ENCODE results near the gene THAP11. TPM values are rescaled to one million over a fixed set of nuclear protein-coding genes. Genes with fewer than 3 reads are reported as not detected.

THAP11 gene
- total and polyA plus RNA-seq, 2 of the 13 experiments (the other 11 are each of a cell fraction or from before 2014, with no cell fraction given), result 44.2 to 53.4 TPM

DNA sequence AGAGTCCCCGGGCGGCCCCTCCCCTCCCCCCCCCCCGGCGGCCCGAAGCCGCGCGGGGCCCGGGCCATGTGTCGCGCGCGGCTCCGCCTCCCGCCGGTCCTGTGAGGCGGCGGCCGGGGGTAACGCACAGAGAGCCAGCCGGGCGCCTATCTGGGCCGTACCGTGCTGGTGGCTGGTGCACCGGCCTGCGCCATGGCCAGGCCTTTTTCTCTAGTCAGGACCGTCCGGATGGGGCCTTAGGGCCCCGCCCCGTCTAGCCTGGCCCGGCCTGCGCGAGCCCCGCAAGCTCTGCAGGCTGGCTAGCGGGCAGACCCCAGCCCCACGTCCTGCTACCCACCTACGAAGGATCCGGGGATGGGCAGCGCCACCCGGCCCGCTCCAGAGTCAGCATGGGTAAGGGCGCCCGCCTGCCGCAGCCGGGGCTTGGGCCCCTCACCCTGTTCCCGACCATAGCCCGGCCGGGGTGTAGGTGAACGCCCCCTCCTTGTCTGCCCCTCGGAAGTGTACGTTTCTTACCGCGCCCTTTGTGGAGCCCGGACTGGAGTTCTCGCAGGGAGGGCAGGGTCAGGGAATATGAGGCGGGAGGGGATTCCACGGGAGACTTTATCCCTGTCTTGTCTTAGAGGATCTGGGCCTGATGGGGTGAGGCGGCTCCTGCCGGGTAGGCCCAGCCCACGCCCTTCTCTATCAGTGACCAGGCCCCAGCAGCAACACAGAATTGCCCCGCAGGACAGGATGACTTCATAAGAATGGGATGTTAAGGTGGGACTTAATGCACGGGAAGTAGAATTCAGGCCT is 5.1 kb downstream of the THAP11 start, which contains the start of gene CENPT (continued):
- TF ChIP-seq, protein P1, sequence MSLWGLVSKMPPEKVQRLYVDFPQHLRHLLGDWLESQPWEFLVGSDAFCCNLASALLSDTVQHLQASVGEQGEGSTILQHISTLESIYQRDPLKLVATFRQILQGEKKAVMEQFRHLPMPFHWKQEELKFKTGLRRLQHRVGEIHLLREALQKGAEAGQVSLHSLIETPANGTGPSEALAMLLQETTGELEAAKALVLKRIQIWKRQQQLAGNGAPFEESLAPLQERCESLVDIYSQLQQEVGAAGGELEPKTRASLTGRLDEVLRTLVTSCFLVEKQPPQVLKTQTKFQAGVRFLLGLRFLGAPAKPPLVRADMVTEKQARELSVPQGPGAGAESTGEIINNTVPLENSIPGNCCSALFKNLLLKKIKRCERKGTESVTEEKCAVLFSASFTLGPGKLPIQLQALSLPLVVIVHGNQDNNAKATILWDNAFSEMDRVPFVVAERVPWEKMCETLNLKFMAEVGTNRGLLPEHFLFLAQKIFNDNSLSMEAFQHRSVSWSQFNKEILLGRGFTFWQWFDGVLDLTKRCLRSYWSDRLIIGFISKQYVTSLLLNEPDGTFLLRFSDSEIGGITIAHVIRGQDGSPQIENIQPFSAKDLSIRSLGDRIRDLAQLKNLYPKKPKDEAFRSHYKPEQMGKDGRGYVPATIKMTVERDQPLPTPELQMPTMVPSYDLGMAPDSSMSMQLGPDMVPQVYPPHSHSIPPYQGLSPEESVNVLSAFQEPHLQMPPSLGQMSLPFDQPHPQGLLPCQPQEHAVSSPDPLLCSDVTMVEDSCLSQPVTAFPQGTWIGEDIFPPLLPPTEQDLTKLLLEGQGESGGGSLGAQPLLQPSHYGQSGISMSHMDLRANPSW (CRISPR knock-in tag; IDR thresholded peaks at IDR 0.05; ENCODE audit: borderline replicate concordance), result no peak
- peak; percentile 80 for TF ChIP-seq ZFX (CRISPR knock-in tag; IDR thresholded peaks at IDR 0.05; ENCODE audit: low read depth)
- TF ChIP-seq ZSCAN29 (CRISPR knock-in tag; conservative IDR thresholded peaks at IDR 0.05), result no peak
- TF ChIP-seq KMT2B (CRISPR knock-in tag; IDR thresholded peaks at IDR 0.05), result no peak
- no peak for TF ChIP-seq SP5 (CRISPR knock-in tag; IDR thresholded peaks at IDR 0.05; ENCODE audit: borderline replicate concordance, low read depth)
- TF ChIP-seq GATAD2A (CRISPR knock-in tag; IDR thresholded peaks at IDR 0.05), result no peak
- no peak for TF ChIP-seq RCOR2 (CRISPR knock-in tag; IDR thresholded peaks at IDR 0.05)
- no peak for TF ChIP-seq U2AF1 (optimal IDR thresholded peaks at IDR 0.05; ENCODE audit: low read depth, low read length)
- TF ChIP-seq, protein P2, sequence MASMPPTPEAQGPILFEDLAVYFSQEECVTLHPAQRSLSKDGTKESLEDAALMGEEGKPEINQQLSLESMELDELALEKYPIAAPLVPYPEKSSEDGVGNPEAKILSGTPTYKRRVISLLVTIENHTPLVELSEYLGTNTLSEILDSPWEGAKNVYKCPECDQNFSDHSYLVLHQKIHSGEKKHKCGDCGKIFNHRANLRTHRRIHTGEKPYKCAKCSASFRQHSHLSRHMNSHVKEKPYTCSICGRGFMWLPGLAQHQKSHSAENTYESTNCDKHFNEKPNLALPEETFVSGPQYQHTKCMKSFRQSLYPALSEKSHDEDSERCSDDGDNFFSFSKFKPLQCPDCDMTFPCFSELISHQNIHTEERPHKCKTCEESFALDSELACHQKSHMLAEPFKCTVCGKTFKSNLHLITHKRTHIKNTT (CRISPR knock-in tag; IDR thresholded peaks at IDR 0.05), result no peak; the same call in 1 of the 2 replicates
- TF ChIP-seq, protein P3, sequence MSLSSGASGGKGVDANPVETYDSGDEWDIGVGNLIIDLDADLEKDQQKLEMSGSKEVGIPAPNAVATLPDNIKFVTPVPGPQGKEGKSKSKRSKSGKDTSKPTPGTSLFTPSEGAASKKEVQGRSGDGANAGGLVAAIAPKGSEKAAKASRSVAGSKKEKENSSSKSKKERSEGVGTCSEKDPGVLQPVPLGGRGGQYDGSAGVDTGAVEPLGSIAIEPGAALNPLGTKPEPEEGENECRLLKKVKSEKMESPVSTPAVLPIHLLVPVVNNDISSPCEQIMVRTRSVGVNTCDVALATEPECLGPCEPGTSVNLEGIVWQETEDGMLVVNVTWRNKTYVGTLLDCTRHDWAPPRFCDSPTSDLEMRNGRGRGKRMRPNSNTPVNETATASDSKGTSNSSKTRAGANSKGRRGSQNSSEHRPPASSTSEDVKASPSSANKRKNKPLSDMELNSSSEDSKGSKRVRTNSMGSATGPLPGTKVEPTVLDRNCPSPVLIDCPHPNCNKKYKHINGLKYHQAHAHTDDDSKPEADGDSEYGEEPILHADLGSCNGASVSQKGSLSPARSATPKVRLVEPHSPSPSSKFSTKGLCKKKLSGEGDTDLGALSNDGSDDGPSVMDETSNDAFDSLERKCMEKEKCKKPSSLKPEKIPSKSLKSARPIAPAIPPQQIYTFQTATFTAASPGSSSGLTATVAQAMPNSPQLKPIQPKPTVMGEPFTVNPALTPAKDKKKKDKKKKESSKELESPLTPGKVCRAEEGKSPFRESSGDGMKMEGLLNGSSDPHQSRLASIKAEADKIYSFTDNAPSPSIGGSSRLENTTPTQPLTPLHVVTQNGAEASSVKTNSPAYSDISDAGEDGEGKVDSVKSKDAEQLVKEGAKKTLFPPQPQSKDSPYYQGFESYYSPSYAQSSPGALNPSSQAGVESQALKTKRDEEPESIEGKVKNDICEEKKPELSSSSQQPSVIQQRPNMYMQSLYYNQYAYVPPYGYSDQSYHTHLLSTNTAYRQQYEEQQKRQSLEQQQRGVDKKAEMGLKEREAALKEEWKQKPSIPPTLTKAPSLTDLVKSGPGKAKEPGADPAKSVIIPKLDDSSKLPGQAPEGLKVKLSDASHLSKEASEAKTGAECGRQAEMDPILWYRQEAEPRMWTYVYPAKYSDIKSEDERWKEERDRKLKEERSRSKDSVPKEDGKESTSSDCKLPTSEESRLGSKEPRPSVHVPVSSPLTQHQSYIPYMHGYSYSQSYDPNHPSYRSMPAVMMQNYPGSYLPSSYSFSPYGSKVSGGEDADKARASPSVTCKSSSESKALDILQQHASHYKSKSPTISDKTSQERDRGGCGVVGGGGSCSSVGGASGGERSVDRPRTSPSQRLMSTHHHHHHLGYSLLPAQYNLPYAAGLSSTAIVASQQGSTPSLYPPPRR (CRISPR knock-in tag; IDR thresholded peaks at IDR 0.05; ENCODE audit: borderline replicate concordance), result no peak
- TF ChIP-seq, protein P4, sequence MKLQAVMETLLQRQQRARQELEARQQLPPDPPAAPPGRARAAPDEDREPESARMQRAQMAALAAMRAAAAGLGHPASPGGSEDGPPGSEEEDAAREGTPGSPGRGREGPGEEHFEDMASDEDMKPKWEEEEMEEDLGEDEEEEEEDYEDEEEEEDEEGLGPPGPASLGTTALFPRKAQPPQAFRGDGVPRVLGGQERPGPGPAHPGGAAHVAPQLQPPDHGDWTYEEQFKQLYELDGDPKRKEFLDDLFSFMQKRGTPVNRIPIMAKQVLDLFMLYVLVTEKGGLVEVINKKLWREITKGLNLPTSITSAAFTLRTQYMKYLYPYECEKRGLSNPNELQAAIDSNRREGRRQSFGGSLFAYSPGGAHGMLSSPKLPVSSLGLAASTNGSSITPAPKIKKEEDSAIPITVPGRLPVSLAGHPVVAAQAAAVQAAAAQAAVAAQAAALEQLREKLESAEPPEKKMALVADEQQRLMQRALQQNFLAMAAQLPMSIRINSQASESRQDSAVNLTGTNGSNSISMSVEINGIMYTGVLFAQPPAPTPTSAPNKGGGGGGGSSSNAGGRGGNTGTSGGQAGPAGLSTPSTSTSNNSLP (IDR thresholded peaks at IDR 0.05; ENCODE audit: low read depth, low read length), result no peak
- no peak for TF ChIP-seq ZNF30 (CRISPR knock-in tag; IDR thresholded peaks at IDR 0.05)
- TF ChIP-seq, protein P5, sequence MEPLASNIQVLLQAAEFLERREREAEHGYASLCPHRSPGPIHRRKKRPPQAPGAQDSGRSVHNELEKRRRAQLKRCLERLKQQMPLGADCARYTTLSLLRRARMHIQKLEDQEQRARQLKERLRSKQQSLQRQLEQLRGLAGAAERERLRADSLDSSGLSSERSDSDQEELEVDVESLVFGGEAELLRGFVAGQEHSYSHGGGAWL (CRISPR knock-in tag; IDR thresholded peaks at IDR 0.05), result peak; percentile 29; the same call in 1 of the 2 replicates
- TF ChIP-seq ZNF296 (CRISPR knock-in tag; conservative IDR thresholded peaks at IDR 0.05), result 0 out of 2 replicates have a peak, but pooled peaks have one; percentile 49
- TF ChIP-seq SOX13 (IDR thresholded peaks at IDR 0.05), result no peak
- TF ChIP-seq SOX13 (CRISPR knock-in tag; conservative IDR thresholded peaks at IDR 0.05 in 1 of 2, IDR thresholded peaks at IDR 0.05 in 1 of 2), result no peak
- TF ChIP-seq TBX2 (CRISPR knock-in tag; IDR thresholded peaks at IDR 0.05; ENCODE audit: borderline replicate concordance), result no peak
- no peak for TF ChIP-seq ZNF501 (CRISPR knock-in tag; IDR thresholded peaks at IDR 0.05)

All from HepG2 (cell line).